B cell (primary cell): ENCODE data around the gene SOX15. TPM values are rescaled to one million over a fixed set of nuclear protein-coding genes. Genes with fewer than 3 reads are reported as not detected.

ENCODE experiments used
- ATAC-seq: fragments of 200-7000 bp; cut with Tn5 transposase; one replicate; pipeline ENCODE4 v1.10.0; 2021; ENCODE audit warnings: low read depth, mild to moderate bottlenecking, moderate number of reproducible peaks, moderate library complexity
- CTCF ChIA-PET: fragments of 350-600 bp; sonication (Branson Sonifier 250); formaldehyde crosslinking; loops from one replicate; lab custom pipeline; 2021; ENCODE audit warnings: antibody characterized with exemption, inconsistent platforms; lab: Charles Lee
- POLR2A ChIA-PET: fragments of 350-600 bp; sonication (Branson Sonifier 250); formaldehyde crosslinking; loops from one replicate; lab custom pipeline; 2021; ENCODE audit warnings: antibody characterized with exemption; lab: Charles Lee
- DNase-seq: peaks from one replicate; pipeline ENCODE4 v3.0.0; 2013
- H2AFZ ChIP-seq: 2 replicates; pipeline ENCODE4 v1.6.1; 2012; ENCODE audit warnings: mild to moderate bottlenecking, low read depth, low read length; ENCODE audit not compliant: insufficient read depth, poor library complexity, severe bottlenecking
- H3K27ac ChIP-seq, 2 donors: 1 replicate in 1 of 2; 2 replicates in 1 of 2; pipeline ENCODE4 v1.5.1; 2012 to 2013; ENCODE audit warnings: low read length in 2 of 2, mild to moderate bottlenecking in 2 of 2, moderate library complexity in 1 of 2
- H3K27me3 ChIP-seq, 4 experiments: fragments of 200-600 bp in 1 of 4; sonication (generic) in 1 of 4; replicated peaks in 1 of 4; 1 replicate in 2 of 4; 2 replicates in 2 of 4; pipeline versions ENCODE4 v1.6.1 to v1.7.0; 2013 to 2016; ENCODE audit warnings: low read length in 3 of 4, mild to moderate bottlenecking in 2 of 4, mixed read lengths in 1 of 4, moderate library complexity in 1 of 4; ENCODE audit not compliant: insufficient read depth in 4 of 4, control insufficient read depth in 3 of 4; ENCODE audit errors: control extremely low read depth in 1 of 4
- H3K36me3 ChIP-seq, 2 experiments: replicated peaks in 1 of 2; 1 replicate in 1 of 2; 2 replicates in 1 of 2; pipeline versions ENCODE4 v1.6.1 to v1.7.1; 2013; ENCODE audit warnings: low read length in 1 of 2; ENCODE audit not compliant: insufficient read depth in 2 of 2, control insufficient read depth in 1 of 2; ENCODE audit errors: control extremely low read depth in 1 of 2, extremely low read depth in 1 of 2
- H3K4me1 ChIP-seq, 2 donors: fragments of 200-600 bp in 1 of 2; sonication (generic) in 1 of 2; 1 replicate in 1 of 2; 2 replicates in 1 of 2; pipeline versions ENCODE4 v1.5.1 to v1.6.1; 2013 to 2017; ENCODE audit warnings: low read length in 2 of 2; ENCODE audit not compliant: control insufficient read depth in 2 of 2, insufficient read depth in 2 of 2
- H3K4me2 ChIP-seq: replicated peaks from 2 replicates; pipeline ENCODE3; 2012; ENCODE audit warnings: mild to moderate bottlenecking, low read depth, low read length; ENCODE audit not compliant: poor library complexity, severe bottlenecking
- H3K4me3 ChIP-seq, 5 experiments: fragments of 200-600 bp in 1 of 5; sonication (generic) in 1 of 5; 1 replicate in 3 of 5; 2 replicates in 2 of 5; pipeline versions ENCODE4 v1.5.1 to v1.7.0; 2011 to 2016; ENCODE audit warnings: low read length in 4 of 5, mild to moderate bottlenecking in 4 of 5, low read depth in 2 of 5, control low read depth in 1 of 5, moderate library complexity in 1 of 5; ENCODE audit not compliant: insufficient read depth in 1 of 5; ENCODE audit errors: control extremely low read depth in 1 of 5, extremely low read depth in 1 of 5
- H3K79me2 ChIP-seq: fragments of 200-600 bp; sonication (generic); one replicate; pipeline ENCODE4 v1.6.0; 2016; ENCODE audit warnings: low read length; ENCODE audit not compliant: control insufficient read depth, insufficient read depth
- H3K9ac ChIP-seq: fragments of 200-600 bp; sonication (generic); 2 replicates; pipeline ENCODE4 v1.6.1; 2017; ENCODE audit warnings: mild to moderate bottlenecking, low read length, moderate library complexity
- H3K9me3 ChIP-seq, 3 donors: one replicate each; pipeline versions ENCODE4 v1.6.1 to v1.7.1; 2013; ENCODE audit warnings: low read length in 2 of 3; ENCODE audit not compliant: control insufficient read depth in 2 of 3, insufficient read depth in 1 of 3; ENCODE audit errors: control extremely low read depth in 1 of 3
- H4K20me1 ChIP-seq: 2 replicates; pipeline ENCODE4 v1.6.0; 2012; ENCODE audit warnings: mild to moderate bottlenecking, low read length; ENCODE audit not compliant: insufficient read depth, control insufficient read depth, poor library complexity, severe bottlenecking
- H3K27ac Mint-ChIP-seq: one replicate; pipeline ENCODE4 v1.8.0; 2021; ENCODE audit warnings: mixed read lengths
- H3K27me3 Mint-ChIP-seq: one replicate; pipeline ENCODE4 v1.8.0; 2021; ENCODE audit warnings: mixed read lengths
- H3K4me1 Mint-ChIP-seq: one replicate; pipeline ENCODE4 v1.8.0; 2021; ENCODE audit warnings: mixed read lengths
- H3K4me3 Mint-ChIP-seq: one replicate; pipeline ENCODE4 v1.8.0; 2021; ENCODE audit warnings: mixed read lengths
- H3K9me3 Mint-ChIP-seq: one replicate; pipeline ENCODE4 v1.8.0; 2022; ENCODE audit warnings: mixed read lengths; ENCODE audit not compliant: insufficient read depth
- CTCF ChIP-seq: fragments of 200-600 bp; IDR thresholded peaks from one replicate; pipeline ENCODE4 v1.8.0; 2022; ENCODE audit warnings: antibody characterized with exemption, mild to moderate bottlenecking
- EZH2 ChIP-seq: IDR thresholded peaks from 2 replicates; pipeline ENCODE4 v1.6.1; 2012; ENCODE audit warnings: borderline replicate concordance, low read depth, mild to moderate bottlenecking, moderate library complexity, low read length; ENCODE audit not compliant: insufficient read depth, poor library complexity, severe bottlenecking
- WGBS: methylation state at CpG from one replicate; pipeline ENCODE4 v1.1.5; 2013; ENCODE audit warnings: missing lambda C conversion rate; ENCODE audit not compliant: insufficient coverage; 5-methylcytosine and 5-hydroxymethylcytosine counted together
- intact Hi-C: fragments of 100-400 bp; cut with micrococcal nuclease; formaldehyde crosslinking; loops from one replicate; pipeline ENCODE4 v1.10.0; 2022
- polyA plus RNA-seq: library from polyadenylated mRNA; depleted of rRNA; stranded (reverse); fragments of >200 nt; gene quantifications from 2 replicates; pipeline ENCODE4 v1.2.3, GENCODE V29; 2012
- total RNA-seq, 2 donors: library from RNA; stranded (reverse); fragments of 120-200 nt in 1 of 2; gene quantifications; 1 replicate in 1 of 2; 2 replicates in 1 of 2; pipeline versions ENCODE4 v1.2.3 to v1.2.4, GENCODE V29; 2013 to 2022

SOX15 gene
- total and polyA plus RNA-seq, 2 donors (not counting 1 experiment from before 2014, with no cell fraction given), result 0.18 to 0.96 TPM

GRCh38 chr17:7623661-7624060, 33.8 kb upstream of the SOX15 start:
- Mint-ChIP-seq H3K4me1 (peaks cover 17% of the 10 kb centered on the region), H3K27ac (no peak overlapping the region), H3K27me3 (no peaks in the 10 kb centered on the region), H3K9me3 (no peaks in the 10 kb centered on the region), H3K4me3 (no peak overlapping the region)
- Histone ChIP-seq H3K9me3 (no peaks in the 10 kb centered on the region), H3K9ac (no peak overlapping the region), H4K20me1 (no peaks in the 10 kb centered on the region), H3K36me3 (no peaks in the 10 kb centered on the region), H3K4me1 (peaks cover 6 to 14% of the 10 kb centered on the region in 2 donors), H3K4me3 (no peak overlapping the region), H3K27ac (no peak overlapping the region), H3K79me2 (peaks cover 11% of the 10 kb centered on the region), H2AFZ (no peak overlapping the region), H3K4me2 (no peak overlapping the region), H3K27me3 (no peaks in the 10 kb centered on the region)
- 93% methylated on average over 3 of the region's 5 CpGs for WGBS
- no peak for DNase-seq
- intact Hi-C loops, result no loop called here
- TF ChIP-seq EZH2, result no peak
- no peak for ATAC-seq
- ChIA-PET CTCF (no interaction called here), POLR2A (no interaction called here)

- Histone ChIP-seq H3K79me2 (no peaks in the 10 kb centered on the region), H3K9me3 (no peaks in the 10 kb centered on the region), H3K36me3 (no peaks in the 10 kb centered on the region), H3K27ac (no peak overlapping the region), H2AFZ (no peak overlapping the region), H3K9ac (no peak overlapping the region), H3K4me2 (no peak overlapping the region), H3K4me3 (no peak overlapping the region), H3K4me1 (no peaks in the 10 kb centered on the region), H4K20me1 (no peaks in the 10 kb centered on the region), H3K27me3 (no peaks in the 10 kb centered on the region)
- DNase-seq, result no peak
- H3K4me1 Mint-ChIP-seq, result no peaks in the 10 kb centered on the region
- no peak overlapping the region for H3K27ac Mint-ChIP-seq
- ATAC-seq, result no peak
- no peaks in the 10 kb centered on the region for H3K9me3 Mint-ChIP-seq
- WGBS, result 97% methylated on average over 6 of the region's 8 CpGs
- ChIA-PET POLR2A (interaction anchor here (0.5 kb wide), 1 partner anchor 627 kb away, joined by 4 read pairs; the partner anchor contains the start of gene CTC1), CTCF (interaction anchor here (1.2 kb wide), 1 partner anchor 11 kb away, joined by 3 read pairs; no protein-coding TSS in a partner anchor)
- TF ChIP-seq CTCF (no peak), EZH2 (no peak)
- H3K4me3 Mint-ChIP-seq, result no peak overlapping the region
- intact Hi-C loops, result no loop called here
- no peaks in the 10 kb centered on the region for H3K27me3 Mint-ChIP-seq
These were observed 30.9 kb upstream of the SOX15 start for GRCh38 chr17:7620835-7621234.
